ENCODE measurements around the gene NXPE1. TPM values are rescaled to one million over a fixed set of nuclear protein-coding genes. Genes with fewer than 3 reads are reported as not detected.

The NXPE1 gene
- total RNA-seq, 4 donors from 2014 or later, result not detected

GRCh38 chr11:114596175-114596919 lies 36.7 kb upstream of the NXPE1 start:
- TF ChIP-seq CTCF (IDR thresholded peaks at IDR 0.05), result no peak
- TF ChIP-seq POLR2A (IDR thresholded peaks at IDR 0.05), result no peak
- no peaks in the 10 kb centered on the region for H3K27me3 ChIP-seq
- H3K4me1 ChIP-seq, result no peaks in the 10 kb centered on the region
- H3K36me3 ChIP-seq, result no peaks in the 10 kb centered on the region
- no peak overlapping the region for H3K4me3 ChIP-seq
- H3K9me3 ChIP-seq, result no peaks in the 10 kb centered on the region
- 14 to 42% methylated on average over 1 of the region's 1 CpG for WGBS, 2 donors
- intact Hi-C loops (cut with DNase I), result no loop called here
- no peak for DNase-seq
- H3K27ac ChIP-seq, result no peak overlapping the region

- Histone ChIP-seq H3K4me1 (no peaks in the 10 kb centered on the region), H3K27me3 (no peaks in the 10 kb centered on the region), H3K36me3 (no peaks in the 10 kb centered on the region), H3K9me3 (no peaks in the 10 kb centered on the region), H3K27ac (no peak within 1 kb of the TSS), H3K4me3 (no peak within 1 kb of the TSS)
- TF ChIP-seq POLR2A (IDR thresholded peaks at IDR 0.05), result no peak
- TF ChIP-seq CTCF (IDR thresholded peaks at IDR 0.05), result no peak
- 44 to 62% methylated on average over 2 of the region's 2 CpGs for whole genome bisulfite sequencing, 2 donors
- intact Hi-C loops (cut with DNase I), result no loop called here
- no peak for DNase-seq
Observed at GRCh38 chr11:114595571-114595970, 35.9 kb upstream of the NXPE1 start, which contains the start of gene NXPE4. TSS of gene NXPE4 (minus strand) at chr11:114595786. CDS start at chr11:114594759, 1,027 bp downstream.

- TF ChIP-seq CTCF (IDR thresholded peaks at IDR 0.05), result no peak
- no peak for TF ChIP-seq POLR2A (IDR thresholded peaks at IDR 0.05)
- Histone ChIP-seq H3K9me3 (no peaks in the 10 kb centered on the region), H3K4me3 (no peak overlapping the region), H3K27ac (no peak overlapping the region), H3K27me3 (no peaks in the 10 kb centered on the region), H3K4me1 (no peaks in the 10 kb centered on the region), H3K36me3 (no peaks in the 10 kb centered on the region)
- intact Hi-C loops (cut with DNase I), result no loop called here
- no peak for DNase-seq
- 59 to 71% methylated on average over 3 of the region's 3 CpGs for WGBS, 2 donors
Observed at GRCh38 chr11:114594703-114595102, 35.0 kb upstream of the NXPE1 start.

DNA sequence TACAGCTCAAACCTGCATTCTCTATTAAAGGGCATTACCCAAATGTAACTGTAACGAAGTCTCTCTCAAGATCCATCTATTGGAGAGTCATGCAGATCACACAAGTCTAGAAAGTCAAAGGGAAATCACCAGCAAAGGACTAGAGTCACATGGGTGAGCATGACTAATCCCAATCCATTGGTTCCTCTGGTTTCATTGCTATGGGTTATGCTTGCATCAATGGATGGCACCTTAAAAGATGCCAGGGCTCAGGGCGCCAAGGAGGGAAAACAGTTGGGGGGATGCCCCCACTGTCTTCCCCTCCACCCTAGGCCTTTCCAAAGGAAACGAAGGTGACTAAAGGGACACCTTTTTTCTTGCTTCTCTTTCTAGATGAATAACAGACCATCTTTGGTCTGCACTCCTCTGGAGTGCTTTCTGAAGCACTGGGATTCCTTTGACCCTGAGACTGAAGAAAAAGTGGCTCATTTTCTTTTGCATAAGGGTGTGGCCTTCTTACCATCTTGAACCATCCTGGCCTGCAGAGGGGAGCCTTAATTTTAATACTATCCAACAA lies 27.8 kb upstream of the NXPE1 start:
- Histone ChIP-seq H3K36me3 (no peaks in the 10 kb centered on the region), H3K27me3 (no peaks in the 10 kb centered on the region), H3K27ac (no peak overlapping the region), H3K4me3 (no peak overlapping the region), H3K9me3 (peaks cover 0 to 34% (median 20%) of the 10 kb centered on the region in 3 donors), H3K4me1 (no peaks in the 10 kb centered on the region)
- no peak for TF ChIP-seq POLR2A (IDR thresholded peaks at IDR 0.05)
- no peak for TF ChIP-seq CTCF (IDR thresholded peaks at IDR 0.05)
- intact Hi-C loops (cut with DNase I), result no loop called here
- DNase-seq, result no peak
- 76 to 79% methylated on average over 3 of the region's 3 CpGs for whole genome bisulfite sequencing, 2 donors

DNA sequence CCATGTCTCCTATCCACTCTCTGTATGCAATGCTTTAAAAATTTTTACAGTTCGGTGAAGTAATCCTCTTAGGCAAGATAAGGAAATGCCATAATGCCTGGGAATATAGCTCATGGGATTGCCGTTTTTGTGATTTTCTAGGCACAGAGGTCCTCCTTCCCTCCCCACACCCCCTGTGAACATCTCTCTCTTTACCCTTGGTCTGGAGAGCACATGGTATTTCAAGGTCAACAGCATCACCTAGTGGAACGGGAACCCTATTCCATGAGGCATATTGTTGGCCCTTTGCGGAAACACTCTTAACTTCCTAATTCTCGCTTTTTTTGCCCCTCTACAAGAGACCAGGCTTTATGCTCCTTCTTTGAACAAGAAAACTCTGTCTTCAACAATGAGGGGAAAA lies 27.1 kb upstream of the NXPE1 start:
- no peaks in the 10 kb centered on the region for H3K4me1 ChIP-seq
- peaks cover 0 to 34% (median 20%) of the 10 kb centered on the region in 3 donors for H3K9me3 ChIP-seq
- H3K27ac ChIP-seq, result no peak overlapping the region
- DNase-seq, result no peak
- no peaks in the 10 kb centered on the region for H3K36me3 ChIP-seq
- TF ChIP-seq POLR2A (IDR thresholded peaks at IDR 0.05), result no peak
- peak in 1 of 6 experiments; percentile 13 for TF ChIP-seq CTCF (IDR thresholded peaks at IDR 0.05)
- no peaks in the 10 kb centered on the region for H3K27me3 ChIP-seq
- no peak overlapping the region for H3K4me3 ChIP-seq
- intact Hi-C loops (cut with DNase I), result no loop called here
- WGBS, 2 donors, result 82 to 91% methylated on average over 5 of the region's 5 CpGs
